B cell (primary cell): ENCODE results near the gene FBXO24. TPM values are rescaled to one million over a fixed set of nuclear protein-coding genes. Genes with fewer than 3 reads are reported as not detected.

ENCODE experiments used
- ATAC-seq: fragments of 200-7000 bp; cut with Tn5 transposase; one replicate; pipeline ENCODE4 v1.10.0; 2021; ENCODE audit warnings: low read depth, mild to moderate bottlenecking, moderate number of reproducible peaks, moderate library complexity
- CTCF ChIA-PET: fragments of 350-600 bp; sonication (Branson Sonifier 250); formaldehyde crosslinking; loops from one replicate; lab custom pipeline; 2021; ENCODE audit warnings: antibody characterized with exemption, inconsistent platforms; lab: Charles Lee
- POLR2A ChIA-PET: fragments of 350-600 bp; sonication (Branson Sonifier 250); formaldehyde crosslinking; loops from one replicate; lab custom pipeline; 2021; ENCODE audit warnings: antibody characterized with exemption; lab: Charles Lee
- DNase-seq: peaks from one replicate; pipeline ENCODE4 v3.0.0; 2013
- H2AFZ ChIP-seq: 2 replicates; pipeline ENCODE4 v1.6.1; 2012; ENCODE audit warnings: mild to moderate bottlenecking, low read depth, low read length; ENCODE audit not compliant: insufficient read depth, poor library complexity, severe bottlenecking
- H3K27ac ChIP-seq, 2 donors: 1 replicate in 1 of 2; 2 replicates in 1 of 2; pipeline ENCODE4 v1.5.1; 2012 to 2013; ENCODE audit warnings: low read length in 2 of 2, mild to moderate bottlenecking in 2 of 2, moderate library complexity in 1 of 2
- H3K27me3 ChIP-seq, 4 experiments: fragments of 200-600 bp in 1 of 4; sonication (generic) in 1 of 4; replicated peaks in 1 of 4; 1 replicate in 2 of 4; 2 replicates in 2 of 4; pipeline versions ENCODE4 v1.6.1 to v1.7.0; 2013 to 2016; ENCODE audit warnings: low read length in 3 of 4, mild to moderate bottlenecking in 2 of 4, mixed read lengths in 1 of 4, moderate library complexity in 1 of 4; ENCODE audit not compliant: insufficient read depth in 4 of 4, control insufficient read depth in 3 of 4; ENCODE audit errors: control extremely low read depth in 1 of 4
- H3K36me3 ChIP-seq, 2 experiments: replicated peaks in 1 of 2; 1 replicate in 1 of 2; 2 replicates in 1 of 2; pipeline versions ENCODE4 v1.6.1 to v1.7.1; 2013; ENCODE audit warnings: low read length in 1 of 2; ENCODE audit not compliant: insufficient read depth in 2 of 2, control insufficient read depth in 1 of 2; ENCODE audit errors: control extremely low read depth in 1 of 2, extremely low read depth in 1 of 2
- H3K4me1 ChIP-seq, 2 donors: fragments of 200-600 bp in 1 of 2; sonication (generic) in 1 of 2; 1 replicate in 1 of 2; 2 replicates in 1 of 2; pipeline versions ENCODE4 v1.5.1 to v1.6.1; 2013 to 2017; ENCODE audit warnings: low read length in 2 of 2; ENCODE audit not compliant: control insufficient read depth in 2 of 2, insufficient read depth in 2 of 2
- H3K4me2 ChIP-seq: replicated peaks from 2 replicates; pipeline ENCODE3; 2012; ENCODE audit warnings: mild to moderate bottlenecking, low read depth, low read length; ENCODE audit not compliant: poor library complexity, severe bottlenecking
- H3K4me3 ChIP-seq, 5 experiments: fragments of 200-600 bp in 1 of 5; sonication (generic) in 1 of 5; 1 replicate in 3 of 5; 2 replicates in 2 of 5; pipeline versions ENCODE4 v1.5.1 to v1.7.0; 2011 to 2016; ENCODE audit warnings: low read length in 4 of 5, mild to moderate bottlenecking in 4 of 5, low read depth in 2 of 5, control low read depth in 1 of 5, moderate library complexity in 1 of 5; ENCODE audit not compliant: insufficient read depth in 1 of 5; ENCODE audit errors: control extremely low read depth in 1 of 5, extremely low read depth in 1 of 5
- H3K79me2 ChIP-seq: fragments of 200-600 bp; sonication (generic); one replicate; pipeline ENCODE4 v1.6.0; 2016; ENCODE audit warnings: low read length; ENCODE audit not compliant: control insufficient read depth, insufficient read depth
- H3K9ac ChIP-seq: fragments of 200-600 bp; sonication (generic); 2 replicates; pipeline ENCODE4 v1.6.1; 2017; ENCODE audit warnings: mild to moderate bottlenecking, low read length, moderate library complexity
- H3K9me3 ChIP-seq, 3 donors: one replicate each; pipeline versions ENCODE4 v1.6.1 to v1.7.1; 2013; ENCODE audit warnings: low read length in 2 of 3; ENCODE audit not compliant: control insufficient read depth in 2 of 3, insufficient read depth in 1 of 3; ENCODE audit errors: control extremely low read depth in 1 of 3
- H4K20me1 ChIP-seq: 2 replicates; pipeline ENCODE4 v1.6.0; 2012; ENCODE audit warnings: mild to moderate bottlenecking, low read length; ENCODE audit not compliant: insufficient read depth, control insufficient read depth, poor library complexity, severe bottlenecking
- H3K27ac Mint-ChIP-seq: one replicate; pipeline ENCODE4 v1.8.0; 2021; ENCODE audit warnings: mixed read lengths
- H3K27me3 Mint-ChIP-seq: one replicate; pipeline ENCODE4 v1.8.0; 2021; ENCODE audit warnings: mixed read lengths
- H3K4me1 Mint-ChIP-seq: one replicate; pipeline ENCODE4 v1.8.0; 2021; ENCODE audit warnings: mixed read lengths
- H3K4me3 Mint-ChIP-seq: one replicate; pipeline ENCODE4 v1.8.0; 2021; ENCODE audit warnings: mixed read lengths
- H3K9me3 Mint-ChIP-seq: one replicate; pipeline ENCODE4 v1.8.0; 2022; ENCODE audit warnings: mixed read lengths; ENCODE audit not compliant: insufficient read depth
- CTCF ChIP-seq: fragments of 200-600 bp; IDR thresholded peaks from one replicate; pipeline ENCODE4 v1.8.0; 2022; ENCODE audit warnings: antibody characterized with exemption, mild to moderate bottlenecking
- EZH2 ChIP-seq: IDR thresholded peaks from 2 replicates; pipeline ENCODE4 v1.6.1; 2012; ENCODE audit warnings: borderline replicate concordance, low read depth, mild to moderate bottlenecking, moderate library complexity, low read length; ENCODE audit not compliant: insufficient read depth, poor library complexity, severe bottlenecking
- WGBS: methylation state at CpG from one replicate; pipeline ENCODE4 v1.1.5; 2013; ENCODE audit warnings: missing lambda C conversion rate; ENCODE audit not compliant: insufficient coverage; 5-methylcytosine and 5-hydroxymethylcytosine counted together
- intact Hi-C: fragments of 100-400 bp; cut with micrococcal nuclease; formaldehyde crosslinking; loops from one replicate; pipeline ENCODE4 v1.10.0; 2022
- polyA plus RNA-seq: library from polyadenylated mRNA; depleted of rRNA; stranded (reverse); fragments of >200 nt; gene quantifications from 2 replicates; pipeline ENCODE4 v1.2.3, GENCODE V29; 2012
- total RNA-seq, 2 donors: library from RNA; stranded (reverse); fragments of 120-200 nt in 1 of 2; gene quantifications; 1 replicate in 1 of 2; 2 replicates in 1 of 2; pipeline versions ENCODE4 v1.2.3 to v1.2.4, GENCODE V29; 2013 to 2022

FBXO24 gene
- total and polyA plus RNA-seq, 2 donors (not counting 1 experiment from before 2014, with no cell fraction given): 1.2 to 1.6 TPM

GRCh38 chr7:100607111-100607510 lies 21.0 kb downstream of the FBXO24 start:
- no peaks in the 10 kb centered on the region for H3K79me2 ChIP-seq
- intact Hi-C loops: no loop called here

GRCh38 chr7:100609958-100610357 lies 23.8 kb downstream of the FBXO24 start:
- intact Hi-C loops: loop anchor here (10.0 kb wide), 1 partner anchor 525 kb away; the partner anchor contains the start of genes COPS6 and ZNF3
- Histone ChIP-seq H3K9ac (no peak overlapping the region), H3K4me3 (no peak overlapping the region), H3K4me2 (no peak overlapping the region), H3K4me1 (peaks cover 22 to 29% of the 10 kb centered on the region in 2 donors), H3K27me3 (no peaks in the 10 kb centered on the region), H2AFZ (no peak overlapping the region), H3K36me3 (peaks cover 0 to 3% of the 10 kb centered on the region in 2 experiments), H4K20me1 (no peaks in the 10 kb centered on the region), H3K9me3 (no peaks in the 10 kb centered on the region), H3K27ac (no peak overlapping the region), H3K79me2 (no peaks in the 10 kb centered on the region)
- ChIA-PET POLR2A (interaction anchor here (0.6 kb wide), 1 partner anchor 10 kb away, joined by 3 read pairs; no protein-coding TSS in a partner anchor), CTCF (no interaction called here)
- TF ChIP-seq EZH2 (no peak), CTCF (no peak)
- peak overlapping the region; percentile 12 for H3K4me3 Mint-ChIP-seq
- WGBS: 89% methylated on average over 5 of the region's 5 CpGs
- no peaks in the 10 kb centered on the region for H3K27me3 Mint-ChIP-seq
- H3K27ac Mint-ChIP-seq: no peak overlapping the region
- DNase-seq (no peak), ATAC-seq (no peak)
- H3K4me1 Mint-ChIP-seq: peaks cover 22% of the 10 kb centered on the region
- H3K9me3 Mint-ChIP-seq: no peaks in the 10 kb centered on the region

More at GRCh38 chr7:100607111-100607510, 21.0 kb downstream of the FBXO24 start:
- no peaks in the 10 kb centered on the region for H4K20me1 ChIP-seq
- H3K36me3 ChIP-seq: no peaks in the 10 kb centered on the region
- Mint-ChIP-seq H3K4me1 (peaks cover 18% of the 10 kb centered on the region), H3K9me3 (no peaks in the 10 kb centered on the region), H3K4me3 (peak overlapping the region; percentile 56), H3K27ac (no peak overlapping the region), H3K27me3 (no peaks in the 10 kb centered on the region)
- no peak overlapping the region for H3K4me3 ChIP-seq
- H2AFZ ChIP-seq: no peak overlapping the region
- H3K4me1 ChIP-seq: peaks cover 15 to 29% of the 10 kb centered on the region in 2 donors
- no peak overlapping the region for H3K27ac ChIP-seq
- no peak for TF ChIP-seq EZH2
- no peak for TF ChIP-seq CTCF
- no peak for DNase-seq
- H3K27me3 ChIP-seq: no peaks in the 10 kb centered on the region
- ChIA-PET CTCF (interaction anchor here (0.6 to 1.7 kb wide), 5 partner anchors 16 to 85 kb away, joined by 3 to 4 read pairs (median 4); partner anchors contain the start of genes FBXO24 and LRCH4), POLR2A (no interaction called here)
- 94% methylated on average over 8 of the region's 8 CpGs for WGBS
- ATAC-seq: no peak
- H3K4me2 ChIP-seq: no peak overlapping the region
- no peak overlapping the region for H3K9ac ChIP-seq
- H3K9me3 ChIP-seq: no peaks in the 10 kb centered on the region
